H1 (cell line): ENCODE measurements around the gene CENPO.

Experiments
- CBX8 ChIP-seq: fragments of 300-800, 300-1000 bp; sonication (generic); IDR thresholded peaks from 2 replicates; pipeline ENCODE4 v1.7.1; 2016; ENCODE audit warnings: low read depth, low read length, borderline replicate concordance
- EGR1 ChIP-seq: IDR thresholded peaks from 2 replicates; pipeline ENCODE4 v1.6.1; 2011; ENCODE audit warnings: low read depth, low read length, borderline replicate concordance
- EZH2 ChIP-seq: fragments of 200-600 bp; sonication (generic); IDR thresholded peaks from 2 replicates; pipeline ENCODE4 v1.7.1; 2012; ENCODE audit warnings: low read depth, mild to moderate bottlenecking, moderate library complexity, low read length, inconsistent platforms; ENCODE audit not compliant: severe bottlenecking
- FOSL1 ChIP-seq: IDR thresholded peaks from 2 replicates; pipeline ENCODE4 v1.6.1; 2011; ENCODE audit warnings: mild to moderate bottlenecking, low read depth, low read length, moderate library complexity; ENCODE audit not compliant: insufficient read depth
- JUND ChIP-seq: IDR thresholded peaks from 2 replicates; pipeline ENCODE4 v1.6.1; 2011; ENCODE audit warnings: mild to moderate bottlenecking, improper control_type of control experiment, low read length
- POLR2A ChIP-seq, 2 experiments: IDR thresholded peaks; 1 replicate in 1 of 2; 2 replicates in 1 of 2; pipeline ENCODE4 v1.6.1; 2011; ENCODE audit warnings: low read depth in 2 of 2, low read length in 2 of 2, mild to moderate bottlenecking in 2 of 2; ENCODE audit errors: control extremely low read depth in 1 of 2
- POLR2AphosphoS5 ChIP-seq: IDR thresholded peaks from 2 replicates; pipeline ENCODE4 v1.6.1; 2011; ENCODE audit warnings: low read depth, low read length
- SIN3A ChIP-seq, 2 experiments: IDR thresholded peaks in 1 of 2; conservative IDR thresholded peaks in 1 of 2; 2 replicates each; pipeline ENCODE4 v1.6.1; 2011 to 2012; ENCODE audit warnings: low read length in 2 of 2, improper control_type of control experiment in 1 of 2, low read depth in 1 of 2, mild to moderate bottlenecking in 1 of 2
- SP2 ChIP-seq: IDR thresholded peaks from 2 replicates; pipeline ENCODE4 v1.6.1; 2012; ENCODE audit warnings: mild to moderate bottlenecking, low read length, inconsistent platforms
- SRF ChIP-seq: IDR thresholded peaks from 2 replicates; pipeline ENCODE4 v1.6.1; 2011; ENCODE audit warnings: mild to moderate bottlenecking, low read depth, low read length, moderate library complexity
- ZNF274 ChIP-seq: IDR thresholded peaks from 2 replicates; pipeline ENCODE4 v1.7.0; 2012; ENCODE audit warnings: low read length, borderline replicate concordance; ENCODE audit errors: extremely low read depth
- TF ChIP-seq, protein P1 (sequence below), 3 experiments: IDR thresholded peaks; 1 replicate in 2 of 3; 2 replicates in 1 of 3; pipeline versions ENCODE4 v1.5.1 to v1.6.1; 2011; ENCODE audit warnings: low read length in 3 of 3, mild to moderate bottlenecking in 3 of 3, inconsistent platforms in 2 of 3, low read depth in 1 of 3, moderate library complexity in 1 of 3; ENCODE audit not compliant: insufficient read depth in 1 of 3; ENCODE audit errors: control extremely low read depth in 1 of 3
- TF ChIP-seq, protein P2 (sequence below): IDR thresholded peaks from 2 replicates; pipeline ENCODE4 v1.6.1; 2012; ENCODE audit warnings: inconsistent platforms

DNA sequence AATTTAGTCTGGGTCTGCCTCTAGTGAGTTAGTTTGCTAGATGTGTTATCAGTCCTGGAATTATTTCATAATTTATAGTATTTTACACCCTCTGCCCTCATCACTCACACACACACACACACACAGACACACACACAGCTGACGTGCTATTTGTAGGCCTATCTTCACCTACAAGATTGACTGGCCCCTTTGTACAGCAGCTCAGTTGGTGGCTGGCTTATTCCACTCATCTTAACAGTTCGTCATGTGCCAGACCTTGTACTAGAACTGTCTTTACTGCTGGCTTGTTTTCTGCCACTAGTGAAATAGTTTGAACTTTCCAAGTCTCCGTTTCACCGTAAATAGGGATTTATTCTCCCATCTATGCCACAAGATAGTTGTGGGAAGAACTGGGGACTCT is 21.3 kb downstream of the CENPO start:
- TF ChIP-seq POLR2AphosphoS5 = no peak
- TF ChIP-seq, protein P1, sequence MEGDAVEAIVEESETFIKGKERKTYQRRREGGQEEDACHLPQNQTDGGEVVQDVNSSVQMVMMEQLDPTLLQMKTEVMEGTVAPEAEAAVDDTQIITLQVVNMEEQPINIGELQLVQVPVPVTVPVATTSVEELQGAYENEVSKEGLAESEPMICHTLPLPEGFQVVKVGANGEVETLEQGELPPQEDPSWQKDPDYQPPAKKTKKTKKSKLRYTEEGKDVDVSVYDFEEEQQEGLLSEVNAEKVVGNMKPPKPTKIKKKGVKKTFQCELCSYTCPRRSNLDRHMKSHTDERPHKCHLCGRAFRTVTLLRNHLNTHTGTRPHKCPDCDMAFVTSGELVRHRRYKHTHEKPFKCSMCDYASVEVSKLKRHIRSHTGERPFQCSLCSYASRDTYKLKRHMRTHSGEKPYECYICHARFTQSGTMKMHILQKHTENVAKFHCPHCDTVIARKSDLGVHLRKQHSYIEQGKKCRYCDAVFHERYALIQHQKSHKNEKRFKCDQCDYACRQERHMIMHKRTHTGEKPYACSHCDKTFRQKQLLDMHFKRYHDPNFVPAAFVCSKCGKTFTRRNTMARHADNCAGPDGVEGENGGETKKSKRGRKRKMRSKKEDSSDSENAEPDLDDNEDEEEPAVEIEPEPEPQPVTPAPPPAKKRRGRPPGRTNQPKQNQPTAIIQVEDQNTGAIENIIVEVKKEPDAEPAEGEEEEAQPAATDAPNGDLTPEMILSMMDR (IDR thresholded peaks at IDR 0.05; ENCODE audit: control extremely low read depth in 1 of 3, insufficient read depth in 1 of 3, low read depth in 1 of 3, low read length in 3 of 3) = no peak
- TF ChIP-seq SRF = no peak
- no peak for TF ChIP-seq POLR2A (IDR thresholded peaks at IDR 0.05; ENCODE audit: control extremely low read depth in 1 of 2, low read depth in 2 of 2, low read length in 2 of 2)
- no peak for TF ChIP-seq JUND
- no peak for TF ChIP-seq EZH2
- TF ChIP-seq FOSL1 = no peak
- TF ChIP-seq ZNF274 = no peak
- TF ChIP-seq SIN3A (conservative IDR thresholded peaks at IDR 0.05 in 1 of 2, IDR thresholded peaks at IDR 0.05 in 1 of 2; ENCODE audit: low read depth in 1 of 2, low read length in 2 of 2) = no peak
- TF ChIP-seq, protein P2, sequence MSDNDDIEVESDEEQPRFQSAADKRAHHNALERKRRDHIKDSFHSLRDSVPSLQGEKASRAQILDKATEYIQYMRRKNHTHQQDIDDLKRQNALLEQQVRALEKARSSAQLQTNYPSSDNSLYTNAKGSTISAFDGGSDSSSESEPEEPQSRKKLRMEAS = no peak
- no peak for TF ChIP-seq SP2
- no peak for TF ChIP-seq CBX8
- no peak for TF ChIP-seq EGR1
